Astrocyte of the spinal cord (primary cell): ENCODE data around the gene TRHDE.

Experiments used
- DNase-seq: peaks from one replicate; pipeline ENCODE4 v3.0.0; 2011; ENCODE audit warnings: low read depth, low spot score
- H3K4me3 ChIP-seq: 2 replicates; pipeline ENCODE4 v1.5.1; 2011; ENCODE audit warnings: low read depth, mild to moderate bottlenecking, low read length, moderate library complexity
- CTCF ChIP-seq: IDR thresholded peaks from 2 replicates; pipeline ENCODE4 v1.5.1; 2012; ENCODE audit warnings: low read depth, mild to moderate bottlenecking, low read length, inconsistent platforms
- in situ Hi-C: cut with HindIII; loops from 2 replicates; pipeline ENCODE4 v1.10.0; 2017; ENCODE audit warnings: low sequenced_read_pairs

The TRHDE gene

GRCh38 chr12:72677139-72677538 lies 405.0 kb downstream of the TRHDE start:
- no peak for TF ChIP-seq CTCF
- DNase-seq, result no peak
- H3K4me3 ChIP-seq, result no peak overlapping the region
- in situ Hi-C loops, result no loop called here

DNA sequence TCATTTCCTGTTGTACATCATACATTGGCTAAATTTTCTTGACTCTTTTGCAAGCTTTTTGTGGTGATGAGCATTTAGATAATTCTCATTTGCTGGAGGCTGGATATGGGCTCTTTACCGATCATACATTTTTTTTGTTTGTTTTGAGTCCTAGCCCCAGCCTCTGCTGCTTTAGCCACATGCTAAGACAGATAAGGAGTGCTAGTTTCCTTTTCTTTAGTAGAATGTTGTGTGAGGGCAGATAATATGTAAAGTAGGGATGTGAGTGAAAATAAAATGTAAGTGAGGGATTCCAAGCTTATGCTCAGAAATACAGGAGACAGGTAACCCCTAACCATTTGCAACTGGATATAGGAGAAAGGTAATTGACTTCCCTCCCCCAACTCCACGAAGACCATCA lies 405.7 kb downstream of the TRHDE start:
- in situ Hi-C loops, result no loop called here
- no peak overlapping the region for H3K4me3 ChIP-seq
- DNase-seq, result no peak

GRCh38 chr12:72679147-72679757 lies 407.1 kb downstream of the TRHDE start:
- in situ Hi-C loops, result no loop called here
- H3K4me3 ChIP-seq, result no peak overlapping the region
- no peak for DNase-seq
- TF ChIP-seq CTCF, result no peak

More for the DNA sequence above, 405.7 kb downstream of the TRHDE start:
- no peak for TF ChIP-seq CTCF

DNA sequence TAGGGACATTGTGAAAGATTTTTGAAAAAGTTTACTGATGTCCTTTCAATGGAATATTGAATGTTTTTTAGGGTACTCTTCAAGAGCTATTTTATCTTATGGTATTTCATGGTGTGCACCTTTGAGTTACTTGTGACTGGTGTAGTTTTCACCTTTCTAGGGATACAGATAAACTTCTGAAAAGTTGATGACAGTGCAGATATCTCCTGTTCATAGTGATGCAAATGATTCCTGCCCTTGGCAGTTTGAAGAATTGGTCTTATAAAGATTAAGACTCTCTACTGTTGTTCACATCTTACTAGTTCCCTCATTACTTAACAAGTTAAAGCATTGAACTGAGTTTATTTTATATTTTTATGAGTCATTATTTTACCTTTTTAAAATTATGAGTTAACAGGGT lies 408.9 kb downstream of the TRHDE start:
- TF ChIP-seq CTCF, result no peak
- H3K4me3 ChIP-seq, result no peak overlapping the region
- DNase-seq, result no peak
- in situ Hi-C loops, result no loop called here

GRCh38 chr12:72684491-72684890 lies 412.3 kb downstream of the TRHDE start:
- no peak for DNase-seq
- H3K4me3 ChIP-seq, result no peak overlapping the region
- in situ Hi-C loops, result no loop called here
- TF ChIP-seq CTCF, result no peak

DNA sequence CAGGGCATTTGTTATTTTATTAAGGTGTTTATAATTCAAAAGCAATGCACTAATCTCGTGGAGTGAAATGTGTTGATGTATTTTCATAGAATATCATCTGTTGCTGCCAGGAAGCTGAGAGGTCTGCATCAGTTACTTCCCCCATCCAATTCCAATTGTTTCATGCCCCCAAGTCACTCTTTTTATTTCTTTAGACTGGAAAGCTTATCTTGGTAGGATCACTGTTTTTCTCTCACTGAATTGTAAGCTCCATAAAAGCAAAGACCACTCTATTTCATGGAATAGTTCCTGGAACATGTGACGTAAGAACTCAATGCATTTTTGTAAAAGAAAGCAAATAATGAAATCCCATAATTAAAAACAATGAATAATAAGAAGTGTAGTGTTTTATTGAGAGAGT lies 420.2 kb downstream of the TRHDE start:
- DNase-seq, result no peak
- in situ Hi-C loops, result no loop called here
- TF ChIP-seq CTCF, result no peak
- no peak overlapping the region for H3K4me3 ChIP-seq

- TF ChIP-seq CTCF, result no peak
- in situ Hi-C loops, result no loop called here
- no peak overlapping the region for H3K4me3 ChIP-seq
- no peak for DNase-seq
These were observed 422.0 kb downstream of the TRHDE start for GRCh38 chr12:72694193-72694592.
